ENCODE measurements around the gene JMJD6.

Gene JMJD6

DNA sequence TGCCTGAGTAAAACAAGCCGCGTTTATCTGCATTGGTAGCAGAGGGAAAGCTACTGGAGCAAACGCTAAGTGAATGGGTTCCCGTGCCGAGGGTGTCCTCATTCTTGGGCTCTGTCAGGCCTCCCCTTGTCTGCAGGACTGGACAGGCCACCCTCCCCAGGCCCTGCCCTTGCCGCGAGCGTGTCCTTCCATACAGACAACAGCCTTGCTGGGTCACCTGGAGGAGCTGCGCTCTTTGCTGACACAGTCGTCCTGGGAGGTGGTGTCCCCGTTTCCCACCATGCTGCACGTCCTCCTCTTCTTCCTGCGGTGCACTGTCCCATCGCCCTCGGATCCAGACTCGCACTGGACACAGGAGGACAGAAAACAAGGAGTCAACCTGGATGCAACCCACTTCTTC lies 7.9 kb downstream of the JMJD6 start:
- DNase-seq (ENCODE audit: extremely low spot score), result no peak
- POLR2A ChIA-PET, result interaction anchor here (1.3 to 2.0 kb wide), 2 partner anchors 7 to 206 kb away, joined by 3 to 7 read pairs; partner anchors contain the start of genes JMJD6 and METTL23
- TF ChIP-seq, protein P1, sequence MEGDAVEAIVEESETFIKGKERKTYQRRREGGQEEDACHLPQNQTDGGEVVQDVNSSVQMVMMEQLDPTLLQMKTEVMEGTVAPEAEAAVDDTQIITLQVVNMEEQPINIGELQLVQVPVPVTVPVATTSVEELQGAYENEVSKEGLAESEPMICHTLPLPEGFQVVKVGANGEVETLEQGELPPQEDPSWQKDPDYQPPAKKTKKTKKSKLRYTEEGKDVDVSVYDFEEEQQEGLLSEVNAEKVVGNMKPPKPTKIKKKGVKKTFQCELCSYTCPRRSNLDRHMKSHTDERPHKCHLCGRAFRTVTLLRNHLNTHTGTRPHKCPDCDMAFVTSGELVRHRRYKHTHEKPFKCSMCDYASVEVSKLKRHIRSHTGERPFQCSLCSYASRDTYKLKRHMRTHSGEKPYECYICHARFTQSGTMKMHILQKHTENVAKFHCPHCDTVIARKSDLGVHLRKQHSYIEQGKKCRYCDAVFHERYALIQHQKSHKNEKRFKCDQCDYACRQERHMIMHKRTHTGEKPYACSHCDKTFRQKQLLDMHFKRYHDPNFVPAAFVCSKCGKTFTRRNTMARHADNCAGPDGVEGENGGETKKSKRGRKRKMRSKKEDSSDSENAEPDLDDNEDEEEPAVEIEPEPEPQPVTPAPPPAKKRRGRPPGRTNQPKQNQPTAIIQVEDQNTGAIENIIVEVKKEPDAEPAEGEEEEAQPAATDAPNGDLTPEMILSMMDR (IDR thresholded peaks at IDR 0.05; ENCODE audit: control extremely low read depth, extremely low read depth, low read depth, missing control alignments), result no peak
- CTCF ChIA-PET, result interaction anchor here (1.0 to 2.9 kb wide), 3 partner anchors 9 to 211 kb away, joined by 3 to 13 read pairs (median 5); no protein-coding TSS in a partner anchor

DNA sequence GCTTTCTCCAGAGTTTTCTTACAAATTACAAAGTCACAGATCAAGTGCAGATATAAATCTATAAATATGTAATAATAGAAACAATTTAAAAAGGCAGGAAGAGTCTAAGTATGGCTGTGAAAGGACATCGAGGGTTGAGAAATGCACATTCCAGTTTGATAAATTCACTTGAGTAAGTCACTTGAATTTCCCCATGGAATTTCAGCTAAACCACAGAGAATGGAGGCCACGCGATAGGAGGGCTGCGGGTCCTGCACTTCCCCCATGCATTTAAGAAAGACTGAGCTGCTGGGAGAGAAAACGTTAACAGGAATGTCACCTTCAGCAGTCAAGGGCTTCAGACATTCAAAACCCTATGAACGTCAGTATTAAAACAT lies 9.6 kb downstream of the JMJD6 start:
- no peak for DNase-seq (ENCODE audit: extremely low spot score)
- TF ChIP-seq, protein P1 (IDR thresholded peaks at IDR 0.05; ENCODE audit: control extremely low read depth, extremely low read depth, low read depth, missing control alignments), result no peak
- CTCF ChIA-PET, result interaction anchor here (0.7 to 5.3 kb wide), 9 partner anchors 8 to 194 kb away, joined by 3 to 45 read pairs (median 5); partner anchors contain the start of genes JMJD6 and METTL23
- POLR2A ChIA-PET, result interaction anchor here (1.6 to 2.0 kb wide), 3 partner anchors 9 to 20 kb away, joined by 6 to 7 read pairs (median 7); partner anchors contain the start of genes JMJD6, METTL23, MFSD11 and SRSF2

DNA sequence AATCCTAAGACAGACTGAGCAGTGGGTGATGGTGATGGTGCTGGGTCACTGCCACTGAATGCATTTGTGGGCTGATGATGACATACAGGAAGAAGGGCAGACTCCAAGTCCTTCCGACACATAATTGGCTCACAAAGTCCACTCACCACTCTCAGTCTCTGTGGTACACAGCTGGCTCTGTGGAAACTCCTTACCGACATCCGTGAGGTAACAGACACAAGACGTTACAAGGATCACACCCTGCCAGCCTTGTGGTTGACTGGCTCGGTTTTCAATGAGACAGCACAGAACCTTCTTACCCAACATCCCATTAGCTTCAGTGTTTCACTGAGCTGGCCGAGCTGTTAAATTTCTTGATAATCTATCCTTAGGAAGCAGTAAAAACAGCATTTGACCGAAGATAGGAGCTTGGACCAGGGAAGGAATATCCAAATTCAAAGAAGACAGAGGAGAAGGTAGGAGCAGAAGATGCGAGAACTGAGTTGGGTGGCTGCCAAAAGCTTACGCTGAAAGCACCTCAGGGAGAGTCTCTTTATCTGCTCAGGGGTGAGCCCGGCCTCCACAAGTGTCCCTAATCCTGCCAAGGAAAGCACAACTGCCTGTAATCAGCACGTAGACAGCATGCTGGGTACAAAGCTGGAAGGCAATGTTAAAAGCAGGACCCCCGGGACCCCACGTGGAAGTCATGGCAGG lies 10.1 kb downstream of the JMJD6 start:
- ChIA-PET POLR2A (interaction anchor here (1.6 to 2.0 kb wide), 3 partner anchors 10 to 21 kb away, joined by 6 to 7 read pairs (median 7); partner anchors contain the start of genes JMJD6, METTL23, MFSD11 and SRSF2), CTCF (interaction anchor here (0.7 to 5.3 kb wide), 10 partner anchors 8 to 257 kb away, joined by 3 to 45 read pairs (median 4); partner anchors contain the start of genes JMJD6 and METTL23)
- DNase-seq (ENCODE audit: extremely low spot score), result no peak

DNA sequence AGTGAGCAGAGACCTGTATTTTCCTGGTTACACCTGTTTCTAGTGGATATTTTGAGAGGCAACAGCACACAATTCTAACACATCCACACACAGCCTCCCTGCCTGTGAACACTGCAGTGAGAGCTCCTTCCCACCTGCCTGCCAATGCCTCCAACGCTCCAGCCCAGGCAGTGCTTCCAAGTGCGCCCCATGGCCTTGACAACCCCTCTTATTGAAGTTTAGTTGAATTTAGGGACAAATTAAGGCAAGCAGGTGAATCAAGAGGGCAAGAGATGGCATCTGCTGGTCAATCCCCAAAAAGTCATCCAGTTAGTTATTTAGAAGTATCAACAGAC lies 10.9 kb downstream of the JMJD6 start:
- TF ChIP-seq, protein P1 (IDR thresholded peaks at IDR 0.05; ENCODE audit: control extremely low read depth, extremely low read depth, low read depth, missing control alignments), result no peak
- no peak for DNase-seq (ENCODE audit: extremely low spot score)
- ChIA-PET CTCF (interaction anchor here (0.6 to 5.3 kb wide), 6 partner anchors 10 to 256 kb away, joined by 3 to 45 read pairs (median 6); partner anchors contain the start of genes JMJD6 and METTL23), POLR2A (interaction anchor here (0.5 to 1.6 kb wide), 2 partner anchors 10 to 22 kb away, joined by 4 to 6 read pairs; partner anchors contain the start of genes MFSD11 and SRSF2)

More for the DNA sequence above, 10.1 kb downstream of the JMJD6 start:
- TF ChIP-seq, protein P1 (IDR thresholded peaks at IDR 0.05; ENCODE audit: control extremely low read depth, extremely low read depth, low read depth, missing control alignments), result no peak

DNA sequence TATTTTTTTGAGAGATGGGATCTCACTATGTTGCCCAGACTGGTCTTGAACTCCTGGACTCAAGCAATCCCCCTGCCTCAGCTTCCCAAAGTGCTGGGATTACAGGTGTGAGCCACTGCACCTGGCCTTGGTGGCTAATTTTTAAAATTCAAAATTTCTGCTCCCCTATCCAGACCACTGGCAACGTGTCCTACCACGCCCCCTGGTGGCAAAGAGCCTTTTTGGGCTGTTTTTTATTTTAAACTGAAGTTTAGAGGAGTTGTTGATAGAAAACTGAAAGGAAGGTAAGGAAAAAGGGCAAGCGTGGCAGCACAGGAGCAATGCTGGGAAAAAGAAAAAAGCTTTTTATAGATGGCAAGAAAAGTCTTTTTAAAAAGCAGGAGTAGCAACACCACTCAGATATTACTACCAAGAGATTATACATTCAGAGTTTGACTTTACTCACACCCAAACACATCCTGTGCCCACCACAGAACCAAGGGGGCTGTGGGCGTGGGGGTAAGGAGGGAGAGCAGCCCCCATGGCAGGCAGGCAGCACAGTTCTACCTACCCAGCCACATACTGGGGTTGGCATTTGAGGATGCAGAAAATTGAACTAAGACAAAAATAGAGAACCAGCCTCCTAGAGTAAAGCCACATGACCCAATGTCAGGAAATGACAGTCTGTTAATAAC lies 11.4 kb downstream of the JMJD6 start:
- POLR2A ChIA-PET, result interaction anchor here (1.7 kb wide), 1 partner anchor 12 kb away, joined by 13 read pairs; the partner anchor contains the start of genes JMJD6 and METTL23
- CTCF ChIA-PET, result interaction anchor here (0.6 to 5.3 kb wide), 9 partner anchors 10 to 342 kb away, joined by 3 to 45 read pairs (median 4); partner anchors contain the start of genes JMJD6 and METTL23
- TF ChIP-seq, protein P1 (IDR thresholded peaks at IDR 0.05; ENCODE audit: control extremely low read depth, extremely low read depth, low read depth, missing control alignments), result peak; percentile 76
- peak; percentile 64 for DNase-seq (ENCODE audit: extremely low spot score)

DNA sequence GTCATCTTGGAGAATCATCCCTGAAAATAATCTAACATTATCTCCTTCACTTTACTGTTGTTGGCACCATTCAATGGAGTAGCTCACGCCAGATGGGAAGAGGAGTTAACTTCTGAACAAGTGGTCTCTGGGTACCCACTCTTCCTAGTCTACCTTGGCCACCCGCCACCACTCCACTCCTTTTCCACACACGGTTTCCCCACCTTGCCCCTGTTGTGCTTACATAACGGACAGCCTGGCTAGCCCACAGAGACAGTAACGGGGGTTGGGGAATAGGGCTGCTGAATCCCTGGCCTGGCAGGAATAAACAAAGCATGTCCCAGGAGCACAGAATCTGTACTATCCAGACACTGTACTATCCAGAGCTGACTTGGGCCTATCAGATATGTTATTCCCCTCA lies 12.1 kb downstream of the JMJD6 start:
- TF ChIP-seq, protein P1 (IDR thresholded peaks at IDR 0.05; ENCODE audit: control extremely low read depth, extremely low read depth, low read depth, missing control alignments), result no peak
- CTCF ChIA-PET, result interaction anchor here (0.9 to 5.3 kb wide), 14 partner anchors 9 to 342 kb away, joined by 3 to 45 read pairs (median 4); partner anchors contain the start of genes JMJD6 and METTL23
- DNase-seq (ENCODE audit: extremely low spot score), result no peak
- POLR2A ChIA-PET, result interaction anchor here (1.7 kb wide), 1 partner anchor 12 kb away, joined by 13 read pairs; the partner anchor contains the start of genes JMJD6 and METTL23

Data from GM10248 (cell line).